SU-DHL-6 (cell line): ENCODE measurements around the gene MYOF.

Experiments used
- EZH2phosphoT487 ChIP-seq: fragments of 200-600 bp; sonication (generic), shearing (Covaris generic); conservative IDR thresholded peaks from 2 replicates; pipeline ENCODE4 v1.6.1; 2018; ENCODE audit warnings: mild to moderate bottlenecking, antibody characterized with exemption, low read length, moderate library complexity, mixed read lengths
- TF ChIP-seq, protein P1 (sequence below): fragments of 200-600 bp; sonication (generic); IDR thresholded peaks from one replicate; pipeline ENCODE4 v1.5.1; 2017; ENCODE audit warnings: antibody characterized with exemption, mild to moderate bottlenecking, low read length, moderate library complexity; ENCODE audit not compliant: insufficient read depth, poor library complexity, severe bottlenecking

DNA sequence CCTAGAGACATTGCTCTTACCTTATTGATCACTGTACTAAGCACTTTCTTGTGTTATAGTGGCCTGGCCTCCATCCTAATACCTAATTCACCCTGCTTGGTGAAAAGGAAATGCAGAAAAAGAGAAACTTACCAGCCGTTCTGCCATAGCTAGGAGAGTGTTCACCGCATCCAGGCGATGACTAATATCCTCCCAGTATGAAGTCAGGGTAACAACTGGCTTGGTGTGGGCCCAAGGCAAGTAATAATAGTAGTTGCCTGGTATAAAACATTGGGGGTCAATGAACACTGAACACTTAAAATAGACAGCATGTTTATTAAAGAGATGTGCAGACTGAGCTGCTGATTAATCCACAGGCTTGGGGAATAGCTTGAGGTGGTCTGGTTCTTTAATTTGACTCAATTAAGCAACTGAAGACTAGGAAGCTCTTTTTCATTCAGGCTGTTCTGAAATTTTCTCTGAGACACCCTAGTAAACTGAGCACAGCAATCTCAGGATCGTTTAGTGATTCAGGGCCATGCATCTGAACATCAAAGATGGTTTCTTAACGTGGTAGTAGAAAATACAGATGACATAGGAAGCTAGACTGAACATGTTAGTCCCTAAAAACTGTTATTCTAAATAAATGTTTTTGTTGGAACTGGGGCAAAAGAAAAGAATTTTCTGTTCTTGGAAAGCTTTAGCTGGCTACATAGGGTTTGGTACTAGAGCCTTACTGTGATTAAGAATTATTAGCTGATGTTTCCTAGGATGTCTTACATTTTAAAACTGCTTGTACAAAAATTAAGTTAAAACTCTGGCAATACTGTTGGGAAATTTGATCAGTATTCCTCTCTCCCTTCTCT lies 102.2 kb downstream of the MYOF start:
- TF ChIP-seq, protein P1, sequence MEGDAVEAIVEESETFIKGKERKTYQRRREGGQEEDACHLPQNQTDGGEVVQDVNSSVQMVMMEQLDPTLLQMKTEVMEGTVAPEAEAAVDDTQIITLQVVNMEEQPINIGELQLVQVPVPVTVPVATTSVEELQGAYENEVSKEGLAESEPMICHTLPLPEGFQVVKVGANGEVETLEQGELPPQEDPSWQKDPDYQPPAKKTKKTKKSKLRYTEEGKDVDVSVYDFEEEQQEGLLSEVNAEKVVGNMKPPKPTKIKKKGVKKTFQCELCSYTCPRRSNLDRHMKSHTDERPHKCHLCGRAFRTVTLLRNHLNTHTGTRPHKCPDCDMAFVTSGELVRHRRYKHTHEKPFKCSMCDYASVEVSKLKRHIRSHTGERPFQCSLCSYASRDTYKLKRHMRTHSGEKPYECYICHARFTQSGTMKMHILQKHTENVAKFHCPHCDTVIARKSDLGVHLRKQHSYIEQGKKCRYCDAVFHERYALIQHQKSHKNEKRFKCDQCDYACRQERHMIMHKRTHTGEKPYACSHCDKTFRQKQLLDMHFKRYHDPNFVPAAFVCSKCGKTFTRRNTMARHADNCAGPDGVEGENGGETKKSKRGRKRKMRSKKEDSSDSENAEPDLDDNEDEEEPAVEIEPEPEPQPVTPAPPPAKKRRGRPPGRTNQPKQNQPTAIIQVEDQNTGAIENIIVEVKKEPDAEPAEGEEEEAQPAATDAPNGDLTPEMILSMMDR = no peak
- no peak for TF ChIP-seq EZH2phosphoT487
